Thyroid gland (tissue), 4 donors: Measurements from ENCODE around the gene NEDD9. TPM values are rescaled to one million over a fixed set of nuclear protein-coding genes. Genes with fewer than 3 reads are reported as not detected.

ENCODE experiments used
- DNase-seq, 2 donors: peaks; one replicate each; pipeline ENCODE4 v3.0.0-alpha.2; 2019
- H3K27ac ChIP-seq, 3 donors: fragments of 200-600 bp; sonication (generic); 1 replicate in 2 of 3; 2 replicates in 1 of 3; pipeline ENCODE4 v1.5.1; 2016 to 2019; ENCODE audit warnings: mild to moderate bottlenecking in 1 of 3, moderate library complexity in 1 of 3
- H3K27me3 ChIP-seq: fragments of 200-600 bp; sonication (generic); one replicate; pipeline ENCODE4 v1.5.1; 2019
- H3K36me3 ChIP-seq, 2 donors: fragments of 200-600 bp; sonication (generic); one replicate each; pipeline ENCODE4 v1.5.1; 2016 to 2019
- H3K4me1 ChIP-seq, 2 donors: fragments of 200-600 bp; sonication (generic); one replicate each; pipeline ENCODE4 v1.5.1; 2017 to 2019
- H3K4me3 ChIP-seq, 3 donors: fragments of 200-600 bp; sonication (generic); replicated peaks in 1 of 3; 1 replicate in 2 of 3; 2 replicates in 1 of 3; pipeline ENCODE4 v1.5.1; 2016; ENCODE audit warnings: mild to moderate bottlenecking in 1 of 3
- H3K9me3 ChIP-seq: fragments of 200-600 bp; sonication (generic); one replicate; pipeline ENCODE4 v1.5.1; 2017
- POLR2A ChIP-seq, 2 donors: fragments of 450-650 bp; IDR thresholded peaks; one replicate each; pipeline ENCODE4 v1.6.1; 2017; ENCODE audit warnings: antibody characterized with exemption in 2 of 2, mild to moderate bottlenecking in 2 of 2, moderate library complexity in 1 of 2
- WGBS, 2 donors: methylation state at CpG; one replicate each; pipeline ENCODE4 v1.1.5; 2017; 5-methylcytosine and 5-hydroxymethylcytosine counted together
- intact Hi-C: fragments of 100-400 bp; cut with DNase I; formaldehyde crosslinking; loops from one replicate; pipeline ENCODE4 v1.15.1; 2023
- total RNA-seq, 4 donors: library from RNA; depleted of rRNA; stranded (reverse); fragments of >200 nt; gene quantifications; one replicate each; pipeline ENCODE4 v1.2.3, GENCODE V29; 2016
- TF ChIP-seq, protein P1 (sequence below), 6 experiments: fragments of 200-600 bp in 3 of 6; fragments of 450-650 bp in 3 of 6; sonication (generic) in 3 of 6; IDR thresholded peaks; one replicate each; pipeline ENCODE4 v1.5.1; 2016 to 2019; ENCODE audit warnings: antibody characterized with exemption in 6 of 6, mild to moderate bottlenecking in 2 of 6, inconsistent platforms in 1 of 6, moderate library complexity in 1 of 6

NEDD9 gene
- total RNA-seq, 4 donors from 2014 or later: 42.1 to 78.3 (median 61.7) TPM

DNA sequence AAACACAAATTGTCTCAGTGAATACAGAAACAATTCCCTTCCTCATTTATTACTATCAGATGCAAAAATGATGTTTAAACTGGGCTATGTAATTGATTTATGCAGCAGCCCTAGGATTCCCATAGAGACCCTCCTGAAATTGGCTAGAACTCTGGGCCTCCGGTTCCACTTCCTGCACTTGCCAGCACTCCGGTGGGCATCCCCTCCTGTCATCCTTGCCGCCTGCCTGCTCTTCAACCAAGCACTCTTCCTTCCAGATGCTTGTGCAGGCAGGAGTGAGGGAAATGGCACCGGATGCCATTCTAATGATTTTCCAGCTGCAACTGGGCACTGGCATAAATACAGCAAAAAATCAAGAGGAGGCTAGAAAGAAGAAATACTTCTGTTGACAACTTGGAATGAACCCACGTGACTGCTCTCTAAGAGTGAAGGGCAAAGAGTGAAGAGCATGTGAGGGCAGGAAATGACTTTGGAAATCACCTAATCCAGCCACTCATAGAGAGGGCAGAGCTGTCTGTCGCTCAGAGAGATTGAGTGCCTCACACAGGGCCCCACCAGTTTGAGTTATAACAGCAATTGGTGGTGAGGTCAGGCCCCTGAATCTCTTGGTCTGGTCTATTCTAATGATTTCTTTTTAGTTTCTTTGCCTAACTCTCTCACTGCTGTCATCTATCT lies 3.7 kb upstream of the NEDD9 start:
- intact Hi-C loops: no loop called here
- TF ChIP-seq POLR2A (IDR thresholded peaks at IDR 0.05): peak in 1 of 2 donors; percentile 7
- TF ChIP-seq, protein P1, sequence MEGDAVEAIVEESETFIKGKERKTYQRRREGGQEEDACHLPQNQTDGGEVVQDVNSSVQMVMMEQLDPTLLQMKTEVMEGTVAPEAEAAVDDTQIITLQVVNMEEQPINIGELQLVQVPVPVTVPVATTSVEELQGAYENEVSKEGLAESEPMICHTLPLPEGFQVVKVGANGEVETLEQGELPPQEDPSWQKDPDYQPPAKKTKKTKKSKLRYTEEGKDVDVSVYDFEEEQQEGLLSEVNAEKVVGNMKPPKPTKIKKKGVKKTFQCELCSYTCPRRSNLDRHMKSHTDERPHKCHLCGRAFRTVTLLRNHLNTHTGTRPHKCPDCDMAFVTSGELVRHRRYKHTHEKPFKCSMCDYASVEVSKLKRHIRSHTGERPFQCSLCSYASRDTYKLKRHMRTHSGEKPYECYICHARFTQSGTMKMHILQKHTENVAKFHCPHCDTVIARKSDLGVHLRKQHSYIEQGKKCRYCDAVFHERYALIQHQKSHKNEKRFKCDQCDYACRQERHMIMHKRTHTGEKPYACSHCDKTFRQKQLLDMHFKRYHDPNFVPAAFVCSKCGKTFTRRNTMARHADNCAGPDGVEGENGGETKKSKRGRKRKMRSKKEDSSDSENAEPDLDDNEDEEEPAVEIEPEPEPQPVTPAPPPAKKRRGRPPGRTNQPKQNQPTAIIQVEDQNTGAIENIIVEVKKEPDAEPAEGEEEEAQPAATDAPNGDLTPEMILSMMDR (IDR thresholded peaks at IDR 0.05): no peak
- WGBS, 2 donors: 14 to 15% methylated on average over 6 of the region's 6 CpGs
- DNase-seq: peak; percentile 45
- Histone ChIP-seq H3K27ac (peak overlapping the region; percentile 33 to 65 (median 39)), H3K4me3 (no peak overlapping the region), H3K36me3 (no peaks in the 10 kb centered on the region), H3K27me3 (no peaks in the 10 kb centered on the region), H3K4me1 (peaks cover 26 to 34% of the 10 kb centered on the region in 2 donors), H3K9me3 (no peaks in the 10 kb centered on the region)

DNA sequence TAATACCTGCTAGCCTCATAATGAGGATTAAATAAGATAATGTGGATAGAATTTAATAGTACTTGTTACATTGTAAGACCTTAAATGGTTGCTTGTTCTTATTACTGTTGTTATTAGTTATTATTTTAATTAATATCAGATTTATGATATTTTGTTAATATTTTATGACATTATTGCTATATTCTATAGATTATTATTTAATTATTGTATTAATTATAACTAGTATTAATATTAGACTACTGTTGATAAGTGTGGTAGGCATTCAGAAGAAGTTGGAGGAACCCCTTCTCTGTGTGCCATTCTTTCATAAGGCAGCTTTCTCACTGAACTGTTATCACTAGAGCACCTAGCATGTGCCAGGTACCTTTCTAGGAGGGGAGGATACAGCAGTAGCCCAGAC lies 2.6 kb upstream of the NEDD9 start:
- Histone ChIP-seq H3K4me3 (no peak overlapping the region), H3K9me3 (no peaks in the 10 kb centered on the region), H3K27me3 (no peaks in the 10 kb centered on the region), H3K4me1 (peaks cover 16 to 25% of the 10 kb centered on the region in 2 donors), H3K36me3 (no peaks in the 10 kb centered on the region), H3K27ac (peak overlapping the region in 1 of 3 donors; percentile 65)
- no peak for DNase-seq
- TF ChIP-seq POLR2A (IDR thresholded peaks at IDR 0.05): no peak
- TF ChIP-seq, protein P1 (IDR thresholded peaks at IDR 0.05): no peak
- intact Hi-C loops: no loop called here

DNA sequence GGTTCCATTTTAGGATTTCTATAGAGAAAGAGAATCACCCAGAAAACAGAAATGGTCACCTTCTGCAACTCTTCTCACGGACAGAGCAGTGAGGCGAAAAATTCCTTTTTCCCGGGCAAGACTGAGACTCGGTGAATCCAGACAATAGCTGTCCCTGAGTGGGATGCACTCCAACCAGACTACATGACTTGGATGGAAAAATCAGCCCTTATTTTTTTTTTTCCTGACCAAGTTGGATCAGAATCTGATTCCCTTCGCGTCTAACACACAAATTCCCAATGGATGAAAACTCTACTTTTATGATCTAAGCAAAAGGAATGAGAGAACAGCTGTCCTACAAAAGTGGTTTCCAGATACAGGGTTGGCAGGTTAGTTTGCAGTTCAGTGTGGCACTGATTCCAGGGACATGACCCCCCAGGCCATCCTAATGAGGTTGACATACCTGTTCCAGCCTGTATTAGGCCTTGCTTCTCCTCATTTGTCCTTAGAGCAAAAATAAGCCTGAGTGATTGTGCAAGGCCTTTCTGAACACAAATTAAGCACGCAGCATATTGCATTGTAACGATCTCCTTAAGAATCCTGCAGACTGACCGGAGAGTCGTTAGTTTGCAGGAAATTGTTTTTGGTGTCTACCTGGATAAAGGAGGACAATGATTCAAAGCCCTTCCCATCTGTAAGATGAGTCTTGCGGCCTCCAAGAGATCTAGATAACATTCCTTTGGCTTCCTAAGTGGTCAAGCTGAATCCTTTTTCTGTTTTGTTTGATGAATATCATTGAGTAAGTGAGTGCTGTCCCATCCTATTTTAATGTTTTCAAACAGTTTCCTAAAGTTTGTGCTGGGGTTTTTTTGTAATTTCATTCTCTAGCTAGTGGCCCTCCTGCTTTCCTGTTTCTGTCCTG lies 1.5 kb upstream of the NEDD9 start:
- no peak for DNase-seq
- no peak for TF ChIP-seq POLR2A (IDR thresholded peaks at IDR 0.05)
- TF ChIP-seq, protein P1 (IDR thresholded peaks at IDR 0.05): no peak
- WGBS, 2 donors: 77 to 86% methylated on average over 11 of the region's 11 CpGs
- no peaks in the 10 kb centered on the region for H3K36me3 ChIP-seq
- no peaks in the 10 kb centered on the region for H3K9me3 ChIP-seq
- peak overlapping the region in 2 of 3 donors; percentile 94 to 96 for H3K27ac ChIP-seq
- no peak overlapping the region for H3K4me3 ChIP-seq
- H3K27me3 ChIP-seq: no peaks in the 10 kb centered on the region
- H3K4me1 ChIP-seq: peaks cover 19 to 25% of the 10 kb centered on the region in 2 donors
- intact Hi-C loops: no loop called here

DNA sequence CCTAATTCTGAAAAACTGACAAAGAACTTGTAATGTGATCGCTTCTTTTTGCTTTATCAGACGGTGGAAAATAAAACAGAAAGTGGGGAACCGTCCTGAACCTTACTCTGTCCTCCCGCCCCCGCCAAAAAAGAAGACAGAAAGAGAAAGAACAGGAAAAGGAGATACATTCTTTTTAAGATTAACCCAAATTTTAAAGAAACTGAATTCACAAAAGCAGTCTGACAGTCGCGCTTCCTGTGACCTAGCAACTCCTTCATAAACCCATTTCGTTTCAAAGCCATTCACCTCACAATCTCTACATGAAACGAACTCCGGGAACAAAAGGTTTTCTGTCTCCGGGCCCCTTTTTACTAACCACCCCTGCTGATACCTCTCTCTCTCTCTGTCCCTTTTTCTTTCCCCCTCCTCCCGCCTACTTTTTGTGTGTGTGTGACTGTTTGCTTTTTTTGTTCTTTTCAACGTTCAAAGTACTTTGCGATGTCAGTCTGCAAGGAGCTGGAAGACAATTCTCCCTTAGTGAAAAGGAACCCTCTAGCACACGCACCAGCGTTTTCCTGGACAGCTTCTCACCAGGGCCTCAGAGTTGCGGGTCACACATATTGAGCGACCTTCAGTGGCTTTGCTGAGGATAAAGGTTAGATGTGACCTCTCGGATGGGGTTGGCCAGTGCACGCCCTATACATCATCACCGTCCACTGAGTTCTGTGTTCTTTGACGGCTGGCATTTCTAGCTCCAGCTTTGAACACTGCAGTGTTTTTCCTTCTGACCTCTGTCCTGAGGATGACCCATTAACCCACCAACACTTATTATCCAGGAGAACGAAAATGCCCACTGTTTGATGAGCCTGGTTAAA lies 530 bp upstream of the NEDD9 start:
- TF ChIP-seq, protein P1 (IDR thresholded peaks at IDR 0.05): no peak
- no peak for TF ChIP-seq POLR2A (IDR thresholded peaks at IDR 0.05)
- WGBS, 2 donors: 18 to 20% methylated on average over 23 of the region's 23 CpGs
- intact Hi-C loops: no loop called here
- no peak for DNase-seq
- Histone ChIP-seq H3K4me3 (peak overlapping the region in 2 of 3 donors; percentile 24 to 54), H3K36me3 (no peaks in the 10 kb centered on the region), H3K9me3 (no peaks in the 10 kb centered on the region), H3K27ac (peak overlapping the region; percentile 71 to 96 (median 94)), H3K4me1 (peaks cover 27 to 28% of the 10 kb centered on the region in 2 donors), H3K27me3 (no peaks in the 10 kb centered on the region)
